Measurements from ENCODE around the gene SPO11.
"Not testable (repeated sequence)": the region's sequence is repeated elsewhere in the genome, so short reads cannot be mapped to it uniquely, and the experiment has no call there.

DNA sequence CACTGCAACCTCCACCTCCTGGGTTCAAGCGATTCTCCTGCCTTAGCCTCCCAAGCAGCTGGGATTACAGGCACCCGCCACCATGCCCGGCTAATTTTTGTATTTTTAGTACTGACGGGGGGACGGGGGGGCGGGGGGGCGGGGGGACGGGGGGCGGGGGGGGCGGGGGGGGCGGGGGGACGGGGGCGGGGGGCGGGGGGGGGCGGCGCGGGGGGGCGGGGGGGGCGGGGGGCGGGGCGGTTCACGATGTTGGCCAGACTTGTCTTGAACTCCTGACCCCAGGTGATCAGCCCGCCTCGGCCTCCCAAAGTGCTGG, 21.1 kb downstream of the SPO11 start:
- TF ChIP-seq, protein P1, sequence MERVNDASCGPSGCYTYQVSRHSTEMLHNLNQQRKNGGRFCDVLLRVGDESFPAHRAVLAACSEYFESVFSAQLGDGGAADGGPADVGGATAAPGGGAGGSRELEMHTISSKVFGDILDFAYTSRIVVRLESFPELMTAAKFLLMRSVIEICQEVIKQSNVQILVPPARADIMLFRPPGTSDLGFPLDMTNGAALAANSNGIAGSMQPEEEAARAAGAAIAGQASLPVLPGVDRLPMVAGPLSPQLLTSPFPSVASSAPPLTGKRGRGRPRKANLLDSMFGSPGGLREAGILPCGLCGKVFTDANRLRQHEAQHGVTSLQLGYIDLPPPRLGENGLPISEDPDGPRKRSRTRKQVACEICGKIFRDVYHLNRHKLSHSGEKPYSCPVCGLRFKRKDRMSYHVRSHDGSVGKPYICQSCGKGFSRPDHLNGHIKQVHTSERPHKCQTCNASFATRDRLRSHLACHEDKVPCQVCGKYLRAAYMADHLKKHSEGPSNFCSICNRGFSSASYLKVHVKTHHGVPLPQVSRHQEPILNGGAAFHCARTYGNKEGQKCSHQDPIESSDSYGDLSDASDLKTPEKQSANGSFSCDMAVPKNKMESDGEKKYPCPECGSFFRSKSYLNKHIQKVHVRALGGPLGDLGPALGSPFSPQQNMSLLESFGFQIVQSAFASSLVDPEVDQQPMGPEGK (CRISPR knock-in tag; IDR thresholded peaks at IDR 0.05; ENCODE audit: borderline replicate concordance): not testable (repeated sequence)
- TF ChIP-seq BACH2 (CRISPR knock-in tag; IDR thresholded peaks at IDR 0.05; ENCODE audit: borderline replicate concordance); TOX (CRISPR knock-in tag; IDR thresholded peaks at IDR 0.05; ENCODE audit: borderline replicate concordance); ZNF565 (CRISPR knock-in tag; conservative IDR thresholded peaks at IDR 0.05; ENCODE audit: low read depth); ISL1 (CRISPR knock-in tag; IDR thresholded peaks at IDR 0.05); ESRRG (CRISPR knock-in tag; IDR thresholded peaks at IDR 0.05): not testable (repeated sequence)
